Right lobe of liver (tissue), 4 donors: ENCODE results near the gene ST6GALNAC5.

Experiments
- CTCF ChIP-seq, 4 donors: fragments of 200-600 bp in 3 of 4; fragments of 450-650 bp in 1 of 4; IDR thresholded peaks; one replicate each; pipeline versions ENCODE4 v1.5.1 to v1.8.0; 2016 to 2022; ENCODE audit warnings: antibody characterized with exemption in 4 of 4, mild to moderate bottlenecking in 2 of 4
- POLR2A ChIP-seq: fragments of 450-650 bp; IDR thresholded peaks from one replicate; pipeline ENCODE4 v1.6.1; 2017; ENCODE audit warnings: antibody characterized with exemption, mild to moderate bottlenecking
- donor health status: DM: no; HTN: no; CAD: no.
- donor health status: DM: no; HTN: no; CAD: no.
- donor health status: DM: no; HTN: yes; CAD: no.

GRCh38 chr1:76830373-76830772, 36.9 kb upstream of the ST6GALNAC5 start:
- TF ChIP-seq POLR2A (no peak), CTCF (IDR thresholded peaks at IDR 0.05) (no peak)
